Stimulated activated CD8-positive, alpha-beta memory T cell treated with anti-CD3 and anti-CD28 coated beads, Interleukin-7, amount 100 ng/mL, for 1 hour (primary cell): Measurements from ENCODE around the gene UCP3.
"Not testable (repeated sequence)": the region's sequence is repeated elsewhere in the genome, so short reads cannot be mapped to it uniquely, and the experiment has no call there.

Experiments used
- DNase-seq, 2 donors: peaks; one replicate each; pipeline ENCODE4 v3.0.0-alpha.2; 2020; ENCODE audit warnings: low read depth in 2 of 2

The UCP3 gene

DNA sequence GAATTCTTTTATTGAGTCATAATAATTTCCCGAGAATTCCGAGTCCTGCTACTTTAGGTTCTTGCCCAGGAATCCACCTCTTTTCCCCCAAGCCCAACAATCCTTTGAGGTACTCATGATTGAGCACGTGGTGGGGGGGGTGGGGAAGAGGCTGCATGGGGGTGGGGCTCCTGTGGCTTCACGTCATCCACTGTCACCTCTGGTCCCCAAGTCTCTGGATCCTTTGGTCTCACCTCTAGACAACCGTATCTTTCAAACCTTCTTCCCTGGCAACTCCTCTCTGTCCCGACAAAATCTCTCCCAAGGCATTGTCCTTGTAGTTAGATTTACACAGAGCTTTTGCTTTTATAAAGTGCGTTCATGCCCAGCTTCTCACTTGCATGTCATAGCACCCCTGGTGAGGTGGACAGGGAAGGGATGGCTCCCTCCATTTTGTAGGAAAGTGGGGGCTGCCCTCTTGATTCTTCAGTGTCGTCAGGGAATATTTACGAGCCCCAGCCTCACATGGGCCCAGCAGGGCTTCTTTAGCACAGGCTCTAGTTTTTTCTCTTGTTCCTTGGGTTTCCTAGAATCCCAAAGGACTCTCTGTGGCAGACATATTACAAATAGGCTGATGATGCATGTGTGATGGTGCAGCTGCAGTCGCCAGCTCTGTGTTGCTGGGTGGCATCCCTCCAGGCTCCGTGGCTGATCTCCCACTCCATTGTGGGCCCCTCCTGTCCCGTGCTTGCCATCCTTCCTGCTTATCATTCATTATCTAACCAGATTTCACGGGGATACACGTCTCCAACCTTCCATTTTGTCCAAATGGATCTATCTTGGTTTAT, 8.4 kb downstream of the UCP3 start:
- DNase-seq, result no peak

DNA sequence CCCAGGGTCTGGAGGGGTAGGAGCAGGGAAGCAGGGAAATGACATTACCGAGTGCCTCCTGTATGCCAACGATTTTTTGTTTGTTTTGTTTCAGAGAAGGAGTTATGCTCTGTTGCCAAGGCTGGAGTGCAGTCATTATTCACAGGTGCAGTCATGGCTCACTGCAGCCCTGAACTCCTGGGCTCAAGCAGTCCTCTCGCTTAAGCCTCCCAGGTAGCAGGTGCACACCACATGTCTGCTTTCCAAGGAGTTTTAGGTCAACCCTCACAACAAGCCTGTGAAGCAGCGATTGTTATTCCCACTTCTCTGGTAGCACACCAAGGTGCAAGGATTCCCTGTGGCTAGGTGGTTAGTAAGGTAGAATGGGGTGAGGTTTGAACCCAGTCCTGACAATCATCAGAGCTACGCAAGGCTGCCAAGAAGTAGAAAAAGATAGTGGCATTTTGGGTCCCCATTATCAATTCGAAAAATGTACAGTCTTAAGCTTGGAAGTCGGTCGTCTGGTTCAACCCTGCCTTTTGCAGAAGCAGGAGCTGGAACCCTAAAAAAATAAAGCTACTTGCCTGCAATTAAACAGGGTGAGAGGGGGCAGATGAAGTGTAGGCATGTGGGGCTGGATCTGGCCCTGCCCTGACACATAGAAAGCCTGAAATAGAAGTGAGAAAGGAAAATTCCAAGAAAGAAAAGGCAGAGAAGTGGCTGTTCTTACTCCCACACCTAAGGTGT, 9.1 kb downstream of the UCP3 start:
- DNase-seq, result no peak

DNA sequence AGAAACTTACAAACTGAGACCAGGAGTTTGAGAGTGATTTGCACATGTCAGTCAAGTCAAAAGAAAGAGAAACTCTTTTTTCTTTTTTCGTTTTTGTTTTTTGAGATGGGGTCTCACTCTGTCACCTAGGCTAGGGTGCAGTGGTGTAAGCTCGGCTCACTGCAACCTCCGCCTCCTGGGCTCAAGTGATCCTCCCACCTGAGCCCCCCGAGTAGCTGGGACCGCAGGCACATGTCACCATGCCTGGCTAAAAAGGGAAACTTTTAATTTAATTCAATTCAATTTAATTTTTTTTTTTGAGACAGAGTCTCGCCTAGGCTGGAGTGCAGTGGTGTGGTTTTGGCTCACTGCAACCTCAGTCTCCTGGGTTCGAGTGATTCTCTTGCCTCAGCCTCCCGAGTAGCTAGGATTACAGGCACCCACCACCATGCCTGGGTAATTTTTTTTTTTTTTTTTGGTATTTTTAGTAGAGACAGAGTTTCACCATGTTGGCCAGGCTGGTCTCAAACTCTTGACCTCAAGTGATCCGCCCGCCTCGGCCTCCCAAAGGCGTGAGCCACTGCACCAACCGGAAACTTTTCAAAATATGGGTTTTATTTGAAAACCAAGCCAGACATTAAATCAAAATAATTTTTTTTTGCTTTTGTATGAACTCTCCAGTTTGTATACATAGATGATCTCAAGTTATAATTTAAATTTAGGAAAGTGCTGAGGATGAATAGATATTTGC, 9.9 kb downstream of the UCP3 start:
- DNase-seq, result no peak

DNA sequence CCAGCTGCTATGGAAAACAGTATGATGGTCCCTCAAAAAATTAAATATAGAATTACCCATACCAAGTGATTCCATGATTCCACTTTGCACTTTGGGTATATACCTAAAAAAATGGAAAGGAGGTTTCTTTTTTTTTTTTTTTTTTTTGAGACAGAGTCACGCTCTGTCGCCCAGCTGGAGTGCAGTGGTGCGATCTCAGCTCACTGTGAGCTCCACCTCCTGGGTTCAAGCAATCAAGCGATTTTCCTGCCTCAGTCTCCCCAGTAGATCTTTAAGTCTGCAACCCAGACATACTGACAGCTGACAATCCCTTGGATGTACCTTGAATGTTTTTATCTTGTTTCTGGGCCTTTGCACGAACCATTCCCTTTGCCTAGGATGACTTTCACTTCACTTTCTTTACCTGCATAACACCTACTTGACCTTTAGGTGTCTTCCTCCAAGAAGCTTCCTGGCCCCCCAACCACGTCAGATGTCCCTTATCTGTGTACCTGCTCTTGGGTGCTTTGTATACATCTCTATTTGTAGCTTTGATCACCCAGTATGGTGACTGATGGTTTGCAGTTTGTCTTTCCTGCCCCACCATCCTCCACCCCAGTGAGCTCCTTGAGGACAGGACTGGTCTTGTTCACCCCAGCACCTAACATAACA, 11.6 kb downstream of the UCP3 start:
- DNase-seq, result no peak

DNA sequence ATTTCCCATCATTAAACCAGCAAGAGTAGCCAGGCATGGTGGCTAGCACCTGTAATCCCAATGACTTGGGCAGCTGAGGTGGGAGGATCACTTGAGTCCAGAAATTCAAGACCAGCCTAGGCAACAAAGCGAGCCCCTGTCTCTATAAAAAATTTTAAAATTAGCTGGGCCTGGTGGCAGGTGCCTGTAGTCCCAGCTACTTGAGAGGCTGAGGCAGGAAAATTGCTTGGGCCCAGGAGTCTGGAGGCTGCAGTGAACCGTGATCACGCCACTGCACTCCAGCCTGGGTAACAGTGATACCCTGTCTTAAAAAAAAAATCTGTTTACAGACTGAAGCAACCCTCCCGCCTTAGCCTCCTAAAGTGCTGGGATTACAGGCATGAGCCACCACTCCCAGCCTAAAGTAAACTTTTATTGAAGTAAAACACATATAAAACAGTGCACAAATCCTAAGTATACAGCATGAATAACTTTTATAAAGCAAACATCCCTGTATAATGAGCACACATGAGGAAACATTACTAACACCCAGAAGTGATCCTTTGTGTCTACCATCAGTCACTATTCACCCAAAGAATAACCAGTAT, 12.6 kb downstream of the UCP3 start:
- DNase-seq, result no peak

DNA sequence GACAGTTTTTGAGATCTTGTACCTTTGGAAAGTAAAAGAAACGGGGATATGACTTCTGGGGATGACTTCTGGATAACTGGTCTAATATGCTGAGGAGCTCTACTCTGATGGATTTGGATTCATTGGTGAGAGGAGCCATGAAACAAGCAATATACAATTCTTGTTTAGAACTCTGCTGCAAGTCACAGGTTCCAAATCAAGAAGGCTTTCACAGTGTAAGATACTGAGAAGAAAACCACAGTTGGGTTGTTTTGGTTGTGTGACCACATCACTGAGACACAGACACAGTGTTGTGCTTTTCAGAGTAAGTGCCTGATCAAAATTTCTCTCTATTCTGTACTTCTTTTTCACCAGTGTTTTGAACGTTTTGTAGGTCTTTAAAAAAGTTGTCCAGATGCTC, 13.2 kb downstream of the UCP3 start:
- DNase-seq, result no peak

DNA sequence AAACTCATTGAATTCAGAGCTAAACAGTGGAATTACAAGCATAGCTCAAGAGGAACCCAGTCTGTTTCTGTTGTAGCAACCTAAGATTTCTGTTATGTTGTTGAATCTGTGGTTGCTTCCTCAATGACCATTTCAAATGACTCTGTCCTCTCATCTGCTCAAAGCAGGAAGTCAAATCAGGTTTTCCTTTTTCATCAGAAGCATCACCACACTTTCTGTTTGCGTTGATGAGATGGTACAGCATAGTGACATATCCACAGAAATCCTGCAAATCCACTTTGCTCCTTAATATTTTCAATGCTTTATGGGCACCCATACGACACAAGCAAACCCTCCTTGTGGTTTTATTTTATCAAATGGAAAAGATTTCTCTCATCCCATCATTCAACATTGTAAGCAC, 13.6 kb downstream of the UCP3 start:
- DNase-seq, result no peak

DNA sequence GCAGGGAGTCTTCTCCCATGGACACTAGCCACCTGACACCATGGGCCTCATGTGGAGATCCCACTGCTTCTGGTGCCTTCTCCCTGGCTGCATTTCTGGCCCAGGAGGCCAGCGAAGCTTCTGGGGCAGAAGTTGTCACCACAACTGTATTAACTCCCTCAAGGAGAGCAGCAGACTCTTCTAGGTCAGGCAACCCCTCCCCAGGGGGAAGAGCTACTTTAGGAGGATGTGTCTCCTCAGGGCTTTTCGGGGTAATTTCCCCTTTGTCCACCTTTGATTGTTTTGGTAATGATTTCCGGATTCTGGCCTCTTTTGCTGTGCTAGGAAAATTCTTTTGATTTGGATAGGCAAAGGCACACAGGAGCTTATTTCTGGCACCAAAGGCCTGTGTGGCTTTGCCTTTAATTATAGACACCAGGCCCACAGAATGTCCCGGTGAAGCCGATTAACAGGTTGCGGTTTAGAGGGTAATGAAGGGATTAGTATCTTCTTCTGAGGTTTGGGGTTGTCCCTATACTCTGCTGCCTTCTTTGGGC, 17.3 kb downstream of the UCP3 start:
- DNase-seq, result no peak

DNA sequence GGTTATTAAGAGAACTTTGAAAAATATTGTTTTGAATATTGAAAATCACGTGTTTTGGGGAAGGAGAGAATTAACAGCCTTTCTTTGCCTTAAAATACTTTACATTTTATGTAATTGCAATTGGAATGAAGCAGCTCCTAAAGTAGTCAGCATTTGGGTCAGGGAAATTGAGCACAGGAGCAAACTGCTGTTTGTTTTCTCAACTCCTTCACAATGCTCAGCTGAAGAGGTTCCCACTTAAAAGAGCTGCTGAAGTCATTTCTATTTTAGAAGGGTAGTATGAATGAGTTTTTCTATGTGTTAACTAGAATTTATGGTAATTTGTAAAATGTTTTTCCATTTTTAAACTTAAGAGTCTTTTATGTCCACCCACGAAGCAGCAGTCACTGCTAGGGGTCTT, 18.2 kb downstream of the UCP3 start:
- no peak for DNase-seq

DNA sequence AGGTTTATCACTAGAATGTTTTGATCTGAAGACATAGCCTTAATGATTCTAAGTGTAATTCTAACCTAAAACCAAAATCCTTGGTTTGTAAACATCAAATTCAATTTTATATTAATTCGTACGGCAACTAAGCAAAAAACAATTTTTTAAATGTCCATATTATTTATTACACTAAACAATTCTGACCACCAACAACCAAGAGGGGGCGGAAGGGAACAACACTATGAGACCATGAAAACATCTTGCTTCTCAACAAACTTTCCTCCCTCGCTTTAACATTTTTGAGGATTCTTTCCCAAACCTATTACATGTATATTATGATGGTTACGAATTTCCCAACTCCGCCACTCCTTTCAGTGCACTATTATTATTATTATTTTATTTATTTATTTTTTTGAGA, 19.7 kb downstream of the UCP3 start:
- no peak for DNase-seq

DNA sequence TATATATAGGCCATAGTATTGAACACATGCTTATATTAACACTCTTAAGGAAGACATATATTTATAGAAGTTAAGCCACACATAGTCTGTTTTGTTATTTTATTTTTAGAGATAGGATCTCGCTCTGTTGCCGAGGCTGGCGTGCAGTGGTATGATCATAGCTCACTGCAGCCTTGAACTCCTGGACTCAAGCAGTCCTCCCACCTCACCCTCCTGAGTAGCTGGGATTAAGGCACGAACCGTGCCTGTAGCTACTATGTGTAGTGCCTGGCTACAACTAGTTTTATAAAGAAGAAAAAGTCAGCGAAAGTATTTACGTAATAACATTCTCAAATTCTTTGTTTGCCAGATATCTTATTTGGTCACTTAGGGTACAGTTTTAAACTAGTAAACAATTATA, 20.7 kb downstream of the UCP3 start:
- no peak for DNase-seq

DNA sequence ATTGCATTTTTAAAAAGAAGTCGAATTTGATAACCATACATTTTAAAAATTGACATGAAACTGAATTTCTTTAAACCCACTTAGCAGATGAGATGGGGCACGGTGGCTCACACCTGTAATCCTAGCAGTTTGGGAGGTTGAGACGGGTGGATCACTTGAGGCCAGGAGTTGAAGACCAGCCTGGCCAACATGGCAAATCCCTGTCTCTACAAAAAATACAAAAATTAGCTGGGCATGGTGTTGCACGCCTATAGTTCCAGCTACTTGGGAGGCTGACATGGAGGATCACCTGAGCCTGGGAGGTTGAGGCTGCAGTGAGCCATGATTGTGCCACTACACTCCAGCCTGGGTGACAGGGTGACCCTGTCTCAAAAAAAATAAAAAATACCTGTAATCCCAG, 23.2 kb downstream of the UCP3 start:
- not testable (repeated sequence) for DNase-seq

DNA sequence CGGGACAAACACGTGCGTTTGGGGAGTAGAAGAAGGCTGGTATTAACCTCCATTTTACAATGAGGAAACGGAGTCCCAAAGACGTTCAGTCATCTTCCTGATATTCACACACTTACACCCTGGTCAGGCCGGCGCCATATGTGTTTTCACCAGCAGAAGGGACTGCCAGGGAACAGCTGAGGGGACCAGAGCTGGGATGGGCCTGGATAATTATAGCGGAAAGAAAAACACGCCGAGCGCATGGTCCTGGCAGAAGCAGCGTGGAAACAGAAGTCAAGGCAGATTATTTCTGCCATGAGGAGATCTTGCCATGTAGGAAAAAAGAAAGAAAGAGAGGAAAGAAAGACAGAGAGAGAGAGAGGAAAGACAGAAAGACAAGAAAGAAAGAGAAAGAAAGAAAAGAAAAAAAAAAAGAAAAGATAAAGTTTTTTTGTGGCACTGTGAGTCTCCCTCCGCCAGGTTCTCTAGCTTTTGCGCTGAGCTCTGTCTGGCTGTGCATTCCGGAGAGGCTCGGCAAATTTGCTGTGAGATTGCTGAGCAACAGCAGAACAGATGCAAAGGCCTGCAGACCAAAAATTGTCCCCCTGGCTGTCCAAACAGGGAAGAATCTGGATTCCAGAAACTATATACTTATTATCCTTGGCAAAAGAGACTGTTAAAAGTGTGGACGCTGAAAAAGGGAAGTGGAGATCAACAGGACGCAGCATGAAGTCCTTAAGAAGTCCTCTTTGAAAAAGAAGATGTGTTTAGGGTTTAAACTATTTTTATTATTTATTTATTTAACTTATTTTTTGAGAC, 24.9 kb downstream of the UCP3 start:
- DNase-seq, result no peak

DNA sequence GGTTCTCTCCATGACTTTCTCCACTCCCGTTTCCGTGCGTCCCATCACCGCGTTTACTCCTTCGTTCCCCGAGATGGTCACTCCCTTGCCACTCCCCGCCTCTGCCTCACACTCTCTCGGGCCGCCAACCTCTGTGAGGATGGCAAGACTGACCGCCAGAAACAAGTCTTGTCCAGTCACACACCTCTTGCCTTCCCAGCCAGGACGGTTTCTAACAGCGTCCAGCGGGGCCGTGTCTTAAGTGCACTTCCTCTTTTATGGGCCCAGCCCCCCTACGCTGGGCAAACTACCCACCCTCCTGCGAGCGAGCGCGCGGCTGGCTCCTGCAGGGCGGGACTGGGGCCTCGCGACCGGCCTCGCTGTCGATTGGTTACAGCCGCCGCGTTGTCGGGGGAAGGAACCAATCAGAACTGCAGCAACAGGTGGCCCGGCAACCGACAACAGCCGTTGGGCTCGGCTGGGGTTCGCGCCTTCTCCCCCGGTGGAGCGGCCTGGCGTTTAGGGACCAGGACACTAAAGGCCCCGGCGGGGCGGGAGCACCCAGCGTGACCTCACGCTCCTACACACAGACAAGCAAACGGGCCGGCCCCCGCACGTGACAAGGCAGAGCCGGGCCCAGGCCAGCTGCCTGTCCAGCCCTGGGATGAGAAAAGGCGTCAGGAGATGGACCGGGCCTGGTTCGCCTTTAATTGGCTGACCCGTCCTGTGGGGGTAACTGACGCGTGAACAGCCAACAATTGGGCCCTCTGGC, 25.7 kb downstream of the UCP3 start:
- peak; percentile 79 to 81 for DNase-seq

DNA sequence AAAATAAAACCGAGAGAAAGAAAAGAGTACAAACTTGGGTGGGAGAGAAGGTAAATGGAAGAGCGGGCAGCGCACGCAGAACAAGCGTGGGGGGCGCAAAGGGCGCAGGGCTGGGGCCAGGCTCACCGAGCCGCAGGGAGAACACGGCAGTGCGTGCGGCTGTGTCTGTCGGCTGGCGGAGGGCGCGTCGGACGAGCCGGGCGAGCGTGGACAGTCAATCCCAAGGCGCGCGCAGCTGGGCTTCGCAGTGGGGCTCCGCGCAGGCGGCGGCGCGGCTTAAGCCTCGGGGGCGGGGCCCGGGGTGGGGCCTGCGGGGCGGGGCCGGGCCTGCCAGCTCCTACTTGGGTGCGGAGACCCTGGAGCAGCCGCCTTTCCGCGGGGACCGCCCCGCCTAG, 26.3 kb downstream of the UCP3 start, which contains the start of gene UCP2:
UCP2 (minus strand) TSS at position 249 of the 395 bp plus-strand sequence. CDS start 4,465 bp downstream, outside the sequence.
- DNase-seq, result peak; percentile 68 to 78

DNA sequence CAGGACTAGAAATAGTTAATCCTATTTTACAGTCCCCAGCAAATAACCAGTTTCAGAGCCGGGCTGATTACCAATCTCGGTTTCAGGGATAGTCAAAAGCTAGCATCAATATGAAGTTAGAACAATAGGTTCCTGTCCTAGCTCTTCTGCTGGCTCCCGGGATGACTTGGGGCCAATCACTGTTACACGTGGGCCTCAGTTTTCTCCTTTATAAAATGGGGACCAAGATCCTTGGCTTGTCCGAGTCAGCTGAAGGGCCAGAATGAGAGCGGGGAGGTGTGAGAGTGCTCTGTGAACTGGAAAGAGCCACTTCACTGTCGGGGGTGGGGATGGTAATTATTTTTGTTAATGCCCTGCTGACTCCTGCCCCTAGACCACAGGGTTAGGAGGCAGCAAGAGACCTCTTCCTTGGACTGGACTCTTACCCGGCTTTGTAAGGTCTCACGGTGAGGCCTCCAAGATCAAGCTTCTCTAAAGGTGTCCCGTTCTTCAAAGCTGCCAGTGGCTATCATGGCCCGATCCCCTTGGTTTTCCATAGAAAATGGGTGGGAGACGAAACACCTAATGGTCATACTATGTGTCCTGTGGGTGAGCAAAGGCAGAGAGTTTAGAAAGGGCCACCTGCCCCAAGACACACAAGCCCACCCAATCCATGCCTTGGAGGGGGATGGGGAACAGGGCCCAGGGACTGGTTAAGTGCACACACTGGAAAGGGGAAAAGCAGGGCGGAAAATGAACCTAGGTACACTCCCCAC, 27.7 kb downstream of the UCP3 start:
- DNase-seq, result no peak

DNA sequence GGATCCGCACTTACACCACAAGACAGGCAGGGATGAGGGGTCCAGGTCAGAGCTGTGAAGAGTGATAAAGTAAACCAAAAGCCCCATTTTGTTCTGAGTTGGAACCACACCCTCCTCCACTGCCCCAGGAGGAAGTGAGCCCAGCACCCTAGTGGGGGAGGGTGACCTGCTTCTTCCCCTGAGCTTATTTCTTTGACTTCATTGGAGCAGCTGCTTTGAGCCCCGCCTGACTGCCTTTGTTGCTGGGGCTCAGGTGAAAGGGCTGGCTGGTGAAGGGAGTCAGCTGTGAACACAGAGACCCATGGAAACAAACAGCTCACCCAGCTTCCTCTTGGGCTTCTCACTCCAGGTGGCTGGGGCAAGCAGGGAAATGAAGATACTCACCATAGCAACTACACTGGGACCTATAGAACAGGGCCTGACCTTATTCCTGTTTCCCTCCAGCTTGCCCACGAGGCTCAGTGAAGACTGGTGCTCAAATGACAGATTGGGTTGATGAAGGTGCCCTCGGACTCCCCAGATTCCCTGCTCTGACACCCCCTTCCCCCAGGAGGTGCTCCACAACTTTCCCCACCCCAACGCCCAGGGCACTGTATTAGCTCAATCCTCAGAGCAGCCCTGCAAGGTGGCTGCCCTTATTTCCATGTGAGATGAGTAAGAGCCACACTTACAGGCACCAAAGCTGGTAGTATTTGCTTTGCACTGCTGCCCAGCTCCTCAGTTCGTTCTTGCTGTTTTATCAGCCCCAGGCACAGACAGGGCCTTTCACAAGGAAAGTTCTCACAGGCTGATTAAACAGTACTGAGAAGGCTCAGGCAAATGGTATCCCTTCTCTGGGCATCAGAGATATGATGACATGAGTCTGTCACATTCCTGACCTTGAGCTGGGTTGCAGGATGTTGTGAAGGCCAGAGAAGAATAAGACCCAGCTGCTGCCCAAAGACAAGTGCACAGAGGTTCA, 28.6 kb downstream of the UCP3 start:
- peak; percentile 43 to 53 for DNase-seq

DNA sequence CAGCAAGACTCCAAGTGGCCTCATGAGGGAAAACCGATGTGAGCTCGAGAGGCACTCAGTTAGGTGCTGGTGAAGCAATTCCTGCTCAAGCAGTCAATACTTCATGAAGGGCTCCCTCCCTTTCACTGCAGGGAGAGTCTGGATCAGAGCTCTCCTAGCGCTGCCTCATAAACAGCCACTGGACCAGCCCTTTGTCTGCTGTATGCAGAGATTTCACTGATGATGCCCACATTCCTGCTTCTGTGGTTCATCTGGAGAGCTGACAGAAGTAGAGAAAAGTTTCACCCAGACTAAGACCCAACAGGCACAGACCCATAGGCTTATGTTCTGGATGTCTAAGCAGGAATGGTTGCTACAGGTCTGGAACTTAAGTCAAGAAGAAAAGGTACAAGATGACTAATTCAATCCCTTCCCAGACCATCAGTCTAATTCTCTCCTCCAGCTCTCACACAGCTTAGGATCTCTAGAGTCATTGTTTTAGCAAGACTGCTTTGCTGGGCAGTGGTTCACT, 30.3 kb downstream of the UCP3 start:
- DNase-seq, result no peak
